GM21529 (cell line): ENCODE data around the gene IER3.

Source experiments
- ATAC-seq: cut with Tn5 transposase; IDR thresholded peaks from one replicate; pipeline ENCODE4 v1.9.1; 2021; ENCODE audit not compliant: unreplicated experiment

IER3 gene

DNA sequence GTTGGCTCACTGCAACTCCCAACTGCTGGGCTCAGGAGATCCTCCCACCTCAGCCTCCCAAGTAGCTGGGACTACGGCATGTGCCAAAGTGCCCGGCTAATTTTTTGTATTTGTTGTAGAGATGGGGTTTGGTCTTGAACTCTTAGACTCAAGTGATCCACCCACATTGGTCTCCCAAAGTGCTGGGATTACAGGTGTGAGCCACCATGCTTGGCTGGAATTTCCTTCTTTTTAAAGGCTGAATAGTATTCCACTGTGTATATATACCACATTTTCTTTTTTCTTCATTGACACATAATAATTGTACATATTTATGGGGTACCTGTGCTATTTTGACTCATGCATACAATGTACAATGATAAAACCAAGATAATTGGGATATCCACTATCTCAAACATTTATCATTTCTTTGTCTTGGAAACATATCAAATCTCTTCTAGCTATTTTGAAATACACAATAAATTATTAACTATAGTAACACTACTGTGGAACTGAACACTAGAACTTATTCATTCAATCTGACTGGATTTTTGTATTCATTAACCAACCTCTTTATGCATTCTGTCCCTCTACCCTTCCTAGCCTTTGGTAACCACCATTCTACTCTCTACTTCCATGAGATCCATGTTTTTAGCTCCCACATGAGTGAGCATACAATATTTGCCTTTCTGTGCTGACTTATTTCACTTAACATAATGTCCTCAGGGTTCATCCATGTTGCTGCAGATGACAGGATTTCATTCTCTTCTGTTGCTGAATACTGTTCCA lies 35.1 kb downstream of the IER3 start:
- ATAC-seq, result no peak

DNA sequence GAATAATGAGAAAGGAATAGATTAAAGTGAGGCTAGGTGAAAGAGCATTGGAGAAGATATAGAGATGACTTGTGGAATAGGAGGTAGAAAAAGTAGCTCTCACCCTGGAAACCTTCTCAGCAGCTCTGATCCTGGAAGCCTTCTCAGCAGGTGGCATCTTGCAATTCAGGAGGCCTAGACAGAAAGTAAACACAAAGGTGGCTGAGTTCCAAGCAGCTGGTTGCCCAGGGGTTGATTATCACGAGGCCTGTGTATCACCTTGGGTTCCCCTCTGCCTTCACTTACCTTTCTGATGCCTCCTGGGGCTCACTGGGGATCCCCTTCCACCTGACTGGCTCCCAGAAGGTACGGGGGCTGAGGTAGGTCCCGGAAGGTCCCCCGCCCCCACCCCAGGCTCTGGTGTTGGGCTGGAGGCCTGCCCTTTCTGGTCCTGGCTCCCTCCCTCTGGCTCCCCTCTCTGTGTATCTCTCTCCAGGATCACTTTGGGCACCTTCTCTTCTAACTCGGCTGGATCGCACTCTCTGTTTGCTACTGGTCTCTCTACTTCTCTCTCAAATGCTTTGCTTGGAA lies 37.0 kb downstream of the IER3 start:
- ATAC-seq, result no peak

DNA sequence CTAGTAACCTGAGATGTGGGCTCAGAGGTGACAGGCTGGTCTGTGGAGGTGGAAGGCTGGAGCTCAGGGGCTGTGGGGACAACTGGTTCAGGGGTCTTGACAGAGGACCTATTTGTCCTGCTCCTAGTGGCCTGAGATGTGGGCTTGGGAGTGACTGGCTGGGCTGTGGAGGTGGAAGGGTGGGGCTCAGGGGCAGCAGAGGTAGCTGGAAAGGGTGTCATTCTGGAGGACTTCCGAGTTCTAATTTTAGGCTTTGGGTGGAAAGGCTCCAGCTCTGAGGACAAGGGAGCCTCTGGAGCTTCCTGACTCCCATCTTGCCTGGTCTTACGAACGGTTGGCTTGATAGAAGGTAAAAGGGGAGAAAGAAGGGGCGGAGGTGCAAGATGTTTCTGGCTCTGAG lies 38.7 kb downstream of the IER3 start:
- ATAC-seq, result no peak

DNA sequence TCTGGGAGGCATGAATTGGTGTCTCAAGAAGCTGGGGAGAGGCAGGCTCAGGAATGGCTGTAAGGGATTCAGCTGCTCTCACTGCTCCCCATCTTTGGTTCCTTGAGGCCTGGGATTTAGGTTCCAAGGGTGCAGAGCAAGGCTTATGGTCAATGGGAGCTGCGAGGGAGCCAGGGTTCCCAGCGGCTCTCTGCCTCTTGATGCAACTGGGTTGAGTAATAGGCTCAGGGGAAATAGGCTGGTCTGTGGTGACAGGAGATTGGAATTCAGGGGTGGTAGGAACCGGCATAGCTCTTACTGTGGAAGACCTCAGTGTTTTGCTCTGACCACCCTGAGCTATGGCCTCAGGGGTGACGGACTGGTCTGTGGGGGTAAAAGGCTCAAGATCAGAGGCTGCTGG lies 40.5 kb downstream of the IER3 start:
- no peak for ATAC-seq

DNA sequence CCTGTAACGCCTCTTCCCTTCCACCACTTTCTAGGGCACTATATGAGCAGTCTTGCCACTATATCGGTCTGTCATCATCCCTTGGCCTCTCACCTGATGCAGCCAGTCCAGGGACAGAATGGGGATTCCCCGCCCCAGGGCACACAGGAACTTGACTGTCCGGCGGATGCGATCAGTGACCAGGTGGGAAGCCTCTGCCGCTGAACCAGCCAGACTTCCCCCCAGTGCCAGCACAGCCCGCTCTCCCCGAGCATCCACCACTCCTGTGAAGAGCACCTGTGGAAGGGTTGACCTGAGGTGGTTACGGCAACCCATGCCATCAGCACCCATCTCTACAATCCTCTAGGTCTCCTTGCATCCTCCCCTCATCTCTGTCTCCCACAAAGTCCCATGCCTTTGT lies 41.3 kb downstream of the IER3 start:
- no peak for ATAC-seq

DNA sequence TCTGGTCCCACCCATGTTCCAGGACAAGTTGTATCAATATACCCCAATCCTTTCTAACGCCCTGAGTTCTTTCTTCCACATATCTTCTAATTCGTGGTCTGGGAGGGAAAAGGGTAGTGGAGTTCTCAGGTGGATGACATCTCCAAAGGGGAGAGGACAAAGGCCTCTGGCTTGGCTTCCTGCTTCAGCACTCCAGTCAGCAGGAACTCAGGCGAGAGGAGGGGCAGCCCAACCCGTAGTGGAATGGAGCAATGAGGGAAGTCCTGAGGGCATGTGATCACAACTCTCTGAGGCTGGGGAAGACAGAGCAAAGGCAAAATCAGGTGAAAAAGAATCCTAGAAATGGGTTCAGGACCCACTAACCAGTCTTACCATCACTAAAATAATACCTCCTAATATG lies 44.0 kb downstream of the IER3 start:
- no peak for ATAC-seq

DNA sequence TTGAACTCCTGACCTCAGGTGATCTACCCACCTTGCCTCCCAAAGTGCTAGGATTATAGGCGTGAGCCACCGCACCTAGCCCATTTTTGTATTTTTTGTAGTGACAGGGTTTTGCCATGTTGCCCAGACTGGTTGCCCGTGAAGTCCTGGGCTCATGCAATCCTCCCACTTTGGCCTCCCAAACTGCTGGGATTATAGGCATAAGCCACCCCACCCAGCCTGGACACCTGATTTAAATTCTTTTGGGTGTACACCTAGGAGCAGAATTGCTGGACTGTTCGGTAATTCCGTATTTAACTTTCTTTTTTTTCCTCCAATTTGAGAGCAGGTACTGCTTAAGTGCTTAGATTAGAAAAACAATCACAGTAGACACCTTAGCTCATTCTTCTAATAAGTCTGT lies 47.9 kb downstream of the IER3 start:
- no peak for ATAC-seq
